H7 (cell line): ENCODE measurements around the gene NFAM1. TPM values are rescaled to one million over a fixed set of nuclear protein-coding genes. Genes with fewer than 3 reads are reported as not detected.
A peak's percentile ranks its signal among the peaks of the same experiment; 100 is the strongest.

Experiments
- DNase-seq: peaks from one replicate; pipeline ENCODE4 v3.0.0; 2012
- H3K27me3 ChIP-seq: 2 replicates; pipeline ENCODE4 v1.6.0; 2011; ENCODE audit warnings: mild to moderate bottlenecking, low read length; ENCODE audit not compliant: control insufficient read depth, insufficient read depth
- H3K36me3 ChIP-seq: replicated peaks from 2 replicates; pipeline ENCODE4 v1.5.1; 2011; ENCODE audit warnings: low read length; ENCODE audit not compliant: control insufficient read depth, insufficient read depth
- H3K4me3 ChIP-seq: 2 replicates; pipeline ENCODE4 v1.5.1; 2011; ENCODE audit warnings: low read depth, mild to moderate bottlenecking, control low read depth, low read length, moderate library complexity; ENCODE audit not compliant: insufficient read depth
- total RNA-seq: library from RNA; depleted of rRNA; stranded (reverse); fragments of >200 nt; shearing (Covaris generic); gene quantifications from 2 replicates; pipeline ENCODE4 v1.2.3, GENCODE V29; 2014; rRNA removed

The NFAM1 gene, protein sequence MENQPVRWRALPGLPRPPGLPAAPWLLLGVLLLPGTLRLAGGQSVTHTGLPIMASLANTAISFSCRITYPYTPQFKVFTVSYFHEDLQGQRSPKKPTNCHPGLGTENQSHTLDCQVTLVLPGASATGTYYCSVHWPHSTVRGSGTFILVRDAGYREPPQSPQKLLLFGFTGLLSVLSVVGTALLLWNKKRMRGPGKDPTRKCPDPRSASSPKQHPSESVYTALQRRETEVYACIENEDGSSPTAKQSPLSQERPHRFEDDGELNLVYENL
- total RNA-seq: 0.48 and 0.69 TPM in 2 replicates

DNA sequence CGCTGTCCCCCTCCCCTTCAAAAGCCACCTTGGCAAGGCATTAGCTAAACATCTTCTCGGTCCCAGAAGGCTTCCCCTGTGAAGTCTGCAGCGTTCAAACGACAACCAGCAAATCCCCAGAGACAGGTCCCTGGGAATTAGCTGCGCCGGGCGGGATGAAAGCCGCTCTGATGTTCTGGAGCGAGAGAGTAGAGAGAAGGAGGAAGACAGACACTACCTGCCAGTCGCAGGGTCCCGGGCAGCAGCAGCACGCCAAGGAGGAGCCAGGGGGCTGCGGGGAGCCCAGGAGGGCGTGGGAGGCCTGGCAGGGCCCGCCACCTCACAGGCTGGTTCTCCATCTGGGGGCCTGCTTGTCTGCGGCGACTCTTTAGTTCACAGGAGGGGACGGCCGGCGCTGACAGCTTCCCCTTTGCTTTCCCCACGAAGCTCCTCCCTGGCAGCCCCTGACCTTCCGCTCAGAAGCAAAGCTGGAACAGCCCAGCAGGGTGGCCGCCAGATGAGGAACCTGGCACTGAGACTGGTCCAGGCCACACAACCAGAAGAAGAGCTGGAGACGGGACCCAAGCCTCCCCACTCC is at the start of gene NFAM1:
Gene NFAM1, minus strand, starts transcription at position 384 of the 577 bp plus-strand sequence. Its CDS starts 46 bp downstream, at position 338.
- Histone ChIP-seq H3K4me3 (no peak within 1 kb of the TSS), H3K27me3 (peaks cover 4% of the 10 kb centered on the region; the same call in 1 of the 2 replicates), H3K36me3 (no peaks in the 10 kb centered on the region)
- DNase-seq: peak; percentile 80

DNA sequence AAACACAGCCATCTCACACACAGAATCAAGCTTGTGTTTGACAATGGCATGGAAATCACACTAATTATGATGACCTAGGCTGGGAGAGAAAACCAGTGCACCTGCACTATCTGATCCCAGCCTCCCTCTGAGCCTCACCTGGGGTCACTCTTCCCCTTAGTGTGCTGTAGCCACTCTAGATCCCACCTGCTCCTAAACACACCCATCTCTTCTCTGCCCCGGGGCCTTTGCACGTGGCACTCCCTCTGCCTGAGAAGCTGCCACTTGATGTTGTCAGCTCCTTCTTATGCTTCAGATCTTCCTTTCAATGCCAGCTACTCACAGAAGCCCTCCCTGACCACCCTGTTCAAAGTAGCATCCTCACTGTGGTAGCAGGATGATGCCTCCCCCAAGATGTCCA is 42.9 kb upstream of the NFAM1 start:
- DNase-seq: no peak
- Histone ChIP-seq H3K36me3 (no peaks in the 10 kb centered on the region), H3K4me3 (no peak overlapping the region), H3K27me3 (no peaks in the 10 kb centered on the region; the same call in 1 of the 2 replicates)

DNA sequence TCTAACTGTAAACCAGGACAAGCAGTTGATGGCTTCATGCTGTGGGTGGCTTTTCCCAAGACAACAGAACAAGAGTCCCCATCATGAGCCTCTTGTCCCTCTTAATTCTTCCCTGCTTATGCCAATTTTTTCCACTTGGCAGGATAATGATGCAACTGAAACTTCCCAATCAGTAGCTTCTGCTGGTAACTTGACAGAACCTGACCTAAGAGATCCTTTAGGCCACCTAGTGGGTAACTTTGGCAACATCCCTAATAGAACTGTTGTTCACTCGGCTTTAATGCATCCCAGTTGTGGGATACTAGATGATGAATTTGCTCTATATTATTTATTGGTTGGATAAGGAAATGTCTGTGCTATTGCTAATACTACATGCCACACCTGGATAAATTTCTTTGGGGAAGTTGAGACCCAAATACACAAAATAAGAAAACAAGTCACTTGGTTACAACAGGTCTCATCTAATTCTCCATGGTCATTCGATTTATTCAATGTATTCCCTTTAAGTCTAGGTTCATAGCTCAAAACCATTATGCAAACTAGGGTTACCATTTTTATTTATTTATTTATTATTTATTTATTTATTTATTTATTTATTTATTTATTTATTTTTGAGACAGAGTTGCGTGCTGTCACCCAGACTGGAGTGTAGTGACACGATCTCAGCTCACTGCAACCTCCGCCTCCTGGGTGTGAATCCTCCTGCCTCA is 41.4 kb upstream of the NFAM1 start:
- DNase-seq: peak; percentile 58
- H3K4me3 ChIP-seq: no peak overlapping the region
- no peaks in the 10 kb centered on the region; the same call in 1 of the 2 replicates for H3K27me3 ChIP-seq

DNA sequence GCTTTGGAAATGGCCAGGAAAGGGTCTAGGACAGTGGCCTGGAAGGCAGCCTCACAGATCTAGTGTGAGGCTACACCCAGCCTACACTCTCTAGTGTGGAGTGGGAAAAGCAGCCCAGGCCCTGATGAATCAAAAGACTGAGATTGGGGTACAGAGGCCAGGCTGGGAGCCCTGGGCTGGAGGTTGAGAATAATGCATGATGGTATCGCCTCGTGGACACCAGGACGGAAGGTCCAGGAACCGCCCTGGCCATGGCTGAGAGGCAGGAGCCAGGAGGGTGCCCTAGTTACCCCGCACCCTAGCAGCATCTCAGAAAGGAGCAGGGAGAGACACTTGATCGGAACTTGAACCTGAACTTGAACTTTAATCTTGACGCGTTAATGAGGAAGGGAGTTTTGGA is 40.5 kb upstream of the NFAM1 start:
- Histone ChIP-seq H3K27me3 (no peaks in the 10 kb centered on the region; the same call in 1 of the 2 replicates), H3K4me3 (no peak overlapping the region), H3K36me3 (no peaks in the 10 kb centered on the region)
- no peak for DNase-seq

More for the DNA sequence above, 41.4 kb upstream of the NFAM1 start:
- H3K36me3 ChIP-seq: no peaks in the 10 kb centered on the region

DNA sequence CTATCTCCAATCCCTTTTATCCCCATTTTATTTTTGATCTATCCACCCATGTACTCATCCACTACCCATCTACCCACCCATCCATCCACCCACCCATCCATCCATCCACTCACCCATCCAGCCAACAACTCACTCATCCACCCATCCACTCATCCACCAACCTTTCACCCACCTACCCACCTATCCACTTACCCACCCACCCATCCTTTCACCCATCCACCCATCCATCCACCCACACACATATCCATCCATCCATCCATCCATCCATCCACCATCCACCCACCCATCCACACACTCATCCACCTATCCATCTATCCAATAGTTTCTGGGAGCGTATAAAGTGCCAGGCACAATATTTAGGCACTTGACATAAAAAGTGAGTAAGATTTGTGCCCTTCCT is 39.2 kb upstream of the NFAM1 start:
- DNase-seq: no peak
- H3K27me3 ChIP-seq: no peaks in the 10 kb centered on the region; the same call in 1 of the 2 replicates
- H3K36me3 ChIP-seq: no peaks in the 10 kb centered on the region
- no peak overlapping the region for H3K4me3 ChIP-seq

DNA sequence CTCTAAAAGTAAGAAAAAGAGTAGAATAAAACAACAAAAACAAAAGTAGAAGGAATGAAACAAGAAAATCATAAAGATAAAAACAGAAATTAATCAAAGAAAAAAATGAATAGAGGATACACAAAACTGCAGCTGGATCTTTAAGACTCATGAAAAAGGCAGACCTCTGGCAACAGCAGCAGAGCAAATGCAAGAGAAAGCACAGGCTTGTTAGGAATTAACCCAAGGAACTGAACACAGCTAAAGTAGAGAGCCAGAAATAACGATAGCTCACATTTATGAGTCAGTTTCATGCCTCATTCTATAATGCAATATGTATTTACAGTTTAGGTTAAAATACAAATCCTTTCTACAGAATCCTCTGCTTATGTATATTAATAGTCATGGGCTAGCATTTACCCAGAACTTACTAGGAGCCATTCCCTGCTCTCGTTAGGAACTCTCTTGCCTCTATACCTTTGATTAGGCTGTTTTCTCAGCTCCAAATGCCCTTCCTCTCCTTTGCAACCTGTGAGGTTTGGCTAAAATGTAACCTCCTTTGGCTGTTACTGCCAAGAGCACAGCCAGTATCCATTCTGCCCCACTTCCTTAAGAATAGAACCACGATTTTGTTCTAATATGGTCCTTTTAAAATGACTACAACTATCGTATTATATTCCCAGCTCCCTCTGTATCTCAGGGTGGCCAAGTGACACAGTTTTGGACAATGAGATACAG is 38.3 kb upstream of the NFAM1 start:
- no peaks in the 10 kb centered on the region for H3K36me3 ChIP-seq
- no peak overlapping the region for H3K4me3 ChIP-seq
- H3K27me3 ChIP-seq: no peaks in the 10 kb centered on the region; the same call in 1 of the 2 replicates
- no peak for DNase-seq

DNA sequence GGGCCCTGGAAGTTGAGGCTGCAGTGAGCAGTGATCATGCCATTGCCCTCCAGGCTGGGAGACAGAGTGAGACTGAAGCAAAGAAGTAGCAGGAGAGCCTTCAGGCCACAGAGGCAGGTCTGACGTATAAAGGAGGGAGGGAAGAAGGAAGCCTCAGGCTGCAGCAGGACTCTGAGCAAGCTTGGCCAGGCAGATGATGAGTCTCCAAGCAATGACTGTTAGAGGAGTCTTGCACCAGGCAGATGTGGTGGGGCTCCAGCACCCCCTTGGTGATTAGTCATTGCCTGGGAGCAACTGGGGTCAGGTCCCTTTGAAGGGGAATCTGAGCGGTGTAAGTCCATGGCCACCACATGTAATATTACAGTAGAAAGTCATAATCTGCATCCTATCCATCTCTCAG is 36.6 kb upstream of the NFAM1 start:
- Histone ChIP-seq H3K27me3 (no peaks in the 10 kb centered on the region; the same call in 1 of the 2 replicates), H3K4me3 (no peak overlapping the region), H3K36me3 (no peaks in the 10 kb centered on the region)
- DNase-seq: no peak

DNA sequence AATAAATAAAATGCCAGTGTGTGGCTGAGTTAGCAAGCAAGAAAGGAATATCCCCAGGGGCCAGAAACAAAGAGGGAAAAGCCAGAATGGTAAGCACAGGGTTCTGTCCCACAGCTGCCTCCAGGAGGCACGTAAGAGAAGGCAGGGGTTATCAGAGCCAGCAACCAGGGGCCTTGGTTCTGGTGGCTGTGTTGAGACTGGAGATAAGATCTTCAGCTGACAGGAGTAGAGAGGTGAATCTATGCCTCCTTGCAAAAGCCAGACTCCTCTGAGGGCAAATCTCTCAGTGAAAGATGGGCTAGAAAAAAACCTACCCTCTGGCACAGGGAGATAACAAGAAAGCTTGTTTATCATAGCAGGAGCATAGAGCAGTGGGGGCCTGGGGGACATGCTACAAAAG is 29.8 kb upstream of the NFAM1 start:
- Histone ChIP-seq H3K27me3 (peaks cover 1% of the 10 kb centered on the region), H3K36me3 (no peaks in the 10 kb centered on the region), H3K4me3 (no peak overlapping the region)
- DNase-seq: no peak

DNA sequence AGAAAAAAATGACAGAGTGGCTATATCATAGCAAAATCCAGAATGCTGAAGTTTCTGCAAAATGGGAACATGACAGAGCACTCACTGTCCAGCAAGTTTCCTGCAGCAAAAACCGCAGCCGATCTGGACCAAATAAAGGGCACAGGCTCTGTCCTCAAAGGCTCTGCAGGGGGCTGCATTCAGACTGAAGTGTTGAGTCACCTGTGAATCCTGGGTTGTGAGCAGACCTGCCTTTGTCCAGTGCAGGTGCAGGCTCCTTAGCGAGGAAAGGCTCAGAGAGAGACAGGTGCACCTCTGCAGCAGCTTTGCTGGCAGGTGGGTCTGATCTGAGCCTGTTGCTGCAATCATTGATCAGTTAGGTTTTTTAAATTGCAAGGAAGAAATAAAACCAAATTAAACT is 29.3 kb upstream of the NFAM1 start:
- peak; percentile 72 for DNase-seq
- no peaks in the 10 kb centered on the region for H3K36me3 ChIP-seq

DNA sequence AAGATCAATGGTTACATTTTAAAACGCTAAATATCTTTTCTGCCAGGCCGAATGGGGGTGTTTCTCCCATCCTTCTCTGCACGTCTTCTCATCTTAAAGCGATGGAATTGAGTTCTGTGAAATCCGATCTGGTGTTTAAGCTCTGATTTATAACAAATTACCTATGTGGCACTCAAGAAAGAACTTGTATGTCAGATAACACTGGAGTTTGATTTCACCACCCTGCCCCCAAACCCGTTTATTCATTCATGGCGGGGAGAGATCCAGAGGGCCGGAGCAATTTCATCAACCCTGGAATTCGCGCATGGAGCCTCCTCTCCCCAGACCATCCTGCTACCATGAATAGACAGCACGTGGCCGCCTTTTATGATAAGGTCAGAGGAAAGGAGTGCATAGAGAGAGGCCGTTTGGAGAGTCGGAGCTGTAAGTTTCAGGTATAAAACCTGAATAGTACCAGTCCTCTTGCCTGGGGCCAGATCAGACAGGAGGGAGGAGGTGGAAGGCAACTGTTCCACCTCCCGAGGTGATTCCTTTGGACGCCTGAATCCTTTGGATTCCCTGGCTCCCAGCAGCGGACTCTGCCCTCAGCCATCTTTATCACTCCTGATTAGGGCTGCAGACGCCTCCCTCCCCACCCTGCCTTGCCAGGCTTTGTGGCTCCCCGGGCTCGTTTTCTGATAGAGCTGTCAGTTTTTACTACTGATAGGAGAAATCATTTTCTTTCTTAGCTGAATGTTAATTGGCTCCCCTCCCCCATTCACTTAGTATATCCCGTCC is 27.3 kb upstream of the NFAM1 start:
- DNase-seq: no peak
- Histone ChIP-seq H3K4me3 (no peak overlapping the region), H3K36me3 (no peaks in the 10 kb centered on the region), H3K27me3 (peaks cover 1% of the 10 kb centered on the region)

More for the DNA sequence above, 29.3 kb upstream of the NFAM1 start:
- H3K27me3 ChIP-seq: peaks cover 1% of the 10 kb centered on the region
- no peak overlapping the region for H3K4me3 ChIP-seq

DNA sequence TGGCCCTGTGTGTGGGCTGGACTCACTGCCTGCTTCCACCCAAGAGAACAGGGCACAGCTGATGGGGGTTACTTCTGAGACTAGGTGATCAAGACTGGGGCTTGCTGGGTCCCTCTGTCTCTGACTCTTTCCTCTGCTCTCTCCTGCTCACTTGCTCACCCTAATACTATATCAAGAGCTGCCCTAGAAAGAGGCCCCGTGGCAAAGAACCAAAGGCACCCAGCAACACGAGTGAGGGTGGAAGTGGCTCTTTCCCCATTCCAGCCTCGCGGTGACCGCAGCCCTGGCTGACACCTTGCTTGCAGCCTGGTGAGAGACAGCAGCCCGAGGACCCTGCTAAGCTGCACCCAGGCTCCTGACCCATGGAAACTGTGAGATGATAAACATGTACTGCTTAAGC is 20.7 kb upstream of the NFAM1 start:
- H3K27me3 ChIP-seq: no peaks in the 10 kb centered on the region
- H3K36me3 ChIP-seq: no peaks in the 10 kb centered on the region
- DNase-seq: no peak
- H3K4me3 ChIP-seq: no peak overlapping the region

DNA sequence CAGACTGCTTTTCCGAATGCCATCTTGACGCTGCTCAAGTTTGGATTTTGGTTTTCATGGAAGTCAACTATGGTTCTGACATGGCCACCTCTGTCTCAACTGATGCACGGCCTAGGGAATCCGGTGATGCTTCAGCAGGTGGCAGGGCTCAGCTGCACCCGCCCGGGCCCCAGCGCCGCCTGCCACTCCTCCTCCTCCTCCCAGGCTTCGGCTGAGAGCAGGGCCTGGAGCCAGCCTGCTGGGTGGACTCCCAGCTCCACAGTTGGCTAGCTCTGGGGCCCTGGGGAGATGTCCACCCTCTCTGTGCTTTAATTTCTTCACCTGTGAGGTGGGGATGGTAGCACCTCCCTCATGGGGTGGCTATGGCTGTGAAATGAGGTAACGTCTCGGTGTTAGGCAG is 20.3 kb upstream of the NFAM1 start:
- no peaks in the 10 kb centered on the region for H3K27me3 ChIP-seq
- no peaks in the 10 kb centered on the region for H3K36me3 ChIP-seq
- no peak overlapping the region for H3K4me3 ChIP-seq
- no peak for DNase-seq

DNA sequence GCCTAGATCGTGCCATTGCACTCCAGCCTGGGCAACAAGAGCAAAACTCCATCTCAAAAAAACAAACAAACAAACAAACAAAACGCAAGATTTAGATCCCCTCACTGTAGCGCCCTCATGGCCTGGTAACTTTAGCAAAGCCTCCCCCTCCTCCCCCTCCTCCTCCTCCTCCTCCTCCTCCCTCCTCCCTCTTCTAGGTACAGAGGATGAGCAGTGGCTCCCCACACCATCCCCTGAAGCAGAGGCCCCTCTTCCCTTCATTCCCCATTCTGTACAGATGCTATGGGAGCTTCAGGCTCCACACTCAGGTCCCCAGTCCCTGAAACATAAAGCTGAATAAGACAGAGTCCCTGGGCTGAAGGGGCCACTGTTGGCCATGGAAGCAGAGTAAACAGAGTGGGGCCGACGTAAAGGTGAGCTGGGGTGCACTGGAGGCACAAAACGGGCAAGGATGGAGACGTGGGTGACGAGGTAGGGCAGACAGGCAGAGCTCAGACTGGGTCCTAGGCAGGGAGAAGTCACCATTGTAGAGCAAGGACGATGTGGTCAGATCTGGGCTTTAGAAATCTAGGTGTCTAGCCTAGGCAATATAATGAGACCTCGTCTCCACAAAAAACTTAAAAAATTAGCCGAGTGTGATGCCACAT is 19.4 kb upstream of the NFAM1 start:
- no peak overlapping the region for H3K4me3 ChIP-seq
- no peaks in the 10 kb centered on the region for H3K27me3 ChIP-seq
- no peak for DNase-seq
- no peaks in the 10 kb centered on the region for H3K36me3 ChIP-seq
